GM19240 (cell line): Measurements from ENCODE around the gene PSRC1.
"Not testable (repeated sequence)": the region's sequence is repeated elsewhere in the genome, so short reads cannot be mapped to it uniquely, and the experiment has no call there.

Experiments used
- DNase-seq: peaks from one replicate; pipeline ENCODE4 v3.0.0; 2011; ENCODE audit warnings: low spot score; ENCODE audit not compliant: insufficient read length

The PSRC1 gene

GRCh38 chr1:109282952-109283747, at the start of gene PSRC1:
PSRC1 (minus strand) TSS chr1:109283145.
- peak; percentile 93 for DNase-seq

GRCh38 chr1:109331113-109331512, 48.2 kb upstream of the PSRC1 start:
- no peak for DNase-seq

GRCh38 chr1:109327285-109327684, 44.3 kb upstream of the PSRC1 start:
- DNase-seq, result no peak

- DNase-seq, result no peak
These were observed 40.0 kb upstream of the PSRC1 start for GRCh38 chr1:109322974-109323373.

- no peak for DNase-seq
These were observed 36.2 kb upstream of the PSRC1 start for GRCh38 chr1:109319114-109319513.

- DNase-seq, result no peak
These were observed 33.6 kb upstream of the PSRC1 start for GRCh38 chr1:109316506-109316905.

GRCh38 chr1:109315288-109315687, 32.3 kb upstream of the PSRC1 start:
- no peak for DNase-seq

- DNase-seq, result no peak
These were observed 31.9 kb upstream of the PSRC1 start for GRCh38 chr1:109314795-109315194.

- no peak for DNase-seq
These were observed 30.2 kb upstream of the PSRC1 start for GRCh38 chr1:109312978-109313775.

- no peak for DNase-seq
These were observed 29.3 kb upstream of the PSRC1 start for GRCh38 chr1:109312246-109312645.

- no peak for DNase-seq
These were observed 26.4 kb upstream of the PSRC1 start for GRCh38 chr1:109309347-109309746.

- no peak for DNase-seq
These were observed 24.5 kb upstream of the PSRC1 start for GRCh38 chr1:109307274-109308021.

GRCh38 chr1:109306832-109307273, 23.9 kb upstream of the PSRC1 start, which contains the start of gene MYBPHL:
MYBPHL (minus strand) TSS chr1:109307011; CDS start chr1:109306991, 20 bp downstream.
- no peak for DNase-seq

GRCh38 chr1:109305991-109306390, 23.0 kb upstream of the PSRC1 start:
- DNase-seq, result not testable (repeated sequence)

- DNase-seq, result no peak
These were observed 21.4 kb upstream of the PSRC1 start for GRCh38 chr1:109304226-109304920.

- no peak for DNase-seq
These were observed 18.9 kb upstream of the PSRC1 start for GRCh38 chr1:109301874-109302273.

- no peak for DNase-seq
These were observed 17.8 kb upstream of the PSRC1 start for GRCh38 chr1:109300650-109301151.

GRCh38 chr1:109299558-109300343, 16.8 kb upstream of the PSRC1 start:
- no peak for DNase-seq

- no peak for DNase-seq
These were observed 16.0 kb upstream of the PSRC1 start for GRCh38 chr1:109298666-109299557.
